HFF-Myc (cell line): ENCODE results near the gene ZEB2.

Experiments used
- DNase-seq: peaks from one replicate; pipeline ENCODE4 v3.0.0-alpha.2; 2011; ENCODE audit warnings: low read depth; ENCODE audit errors: extremely low read depth
- H3K4me3 ChIP-seq: replicated peaks from 2 replicates; pipeline ENCODE4 v1.5.1; 2011; ENCODE audit warnings: low read depth, mild to moderate bottlenecking, control low read depth, low read length
- TF ChIP-seq, protein P1 (sequence below): IDR thresholded peaks from 2 replicates; pipeline ENCODE4 v1.5.1; 2012; ENCODE audit warnings: mild to moderate bottlenecking, low read depth, low read length, control low read depth; ENCODE audit errors: missing control alignments

Gene ZEB2

DNA sequence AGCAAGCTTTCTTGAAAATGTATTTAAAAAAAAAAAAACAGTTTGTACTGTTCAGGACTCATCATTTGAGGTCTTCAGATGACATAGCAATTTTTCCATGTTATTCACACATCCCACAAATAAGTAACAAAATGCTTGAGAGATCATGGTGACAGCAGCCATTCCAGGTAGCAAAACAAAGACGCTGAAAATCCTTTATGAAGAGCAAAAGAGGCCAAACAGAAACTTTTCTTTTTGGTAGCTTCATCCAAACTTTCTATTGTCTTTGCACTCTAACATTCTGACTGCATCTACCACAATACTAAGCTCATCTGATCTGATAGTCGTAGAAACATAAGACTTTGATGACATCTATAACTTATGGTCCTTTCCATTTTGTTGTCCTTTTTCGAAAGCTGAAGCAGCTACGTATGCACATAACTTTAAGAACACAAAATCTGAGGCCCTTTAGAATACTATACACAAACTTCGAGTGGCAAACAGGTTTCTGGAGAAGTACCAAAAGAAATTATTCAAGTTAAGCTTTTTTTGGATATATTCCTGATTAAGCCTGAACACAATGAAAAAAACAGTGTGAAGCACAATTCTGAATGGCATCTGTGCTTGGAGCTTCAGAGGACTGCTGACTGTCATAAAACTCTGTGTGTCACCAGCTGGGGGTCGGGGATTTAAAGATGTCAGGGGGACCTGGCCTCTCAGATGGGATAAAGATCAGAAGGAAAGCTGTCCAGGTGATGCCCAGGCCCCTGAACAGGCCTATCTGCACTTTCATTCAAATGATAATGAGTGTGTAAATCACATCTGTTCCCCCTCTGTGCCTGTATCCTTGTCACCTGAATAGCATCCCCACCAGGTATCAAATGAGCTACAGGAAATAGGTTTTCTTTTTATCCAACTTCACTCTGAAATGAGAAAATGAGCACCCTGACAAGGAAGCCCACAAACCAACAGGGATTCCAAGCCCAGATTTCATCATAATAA lies 75.8 kb downstream of the ZEB2 start:
- TF ChIP-seq, protein P1, sequence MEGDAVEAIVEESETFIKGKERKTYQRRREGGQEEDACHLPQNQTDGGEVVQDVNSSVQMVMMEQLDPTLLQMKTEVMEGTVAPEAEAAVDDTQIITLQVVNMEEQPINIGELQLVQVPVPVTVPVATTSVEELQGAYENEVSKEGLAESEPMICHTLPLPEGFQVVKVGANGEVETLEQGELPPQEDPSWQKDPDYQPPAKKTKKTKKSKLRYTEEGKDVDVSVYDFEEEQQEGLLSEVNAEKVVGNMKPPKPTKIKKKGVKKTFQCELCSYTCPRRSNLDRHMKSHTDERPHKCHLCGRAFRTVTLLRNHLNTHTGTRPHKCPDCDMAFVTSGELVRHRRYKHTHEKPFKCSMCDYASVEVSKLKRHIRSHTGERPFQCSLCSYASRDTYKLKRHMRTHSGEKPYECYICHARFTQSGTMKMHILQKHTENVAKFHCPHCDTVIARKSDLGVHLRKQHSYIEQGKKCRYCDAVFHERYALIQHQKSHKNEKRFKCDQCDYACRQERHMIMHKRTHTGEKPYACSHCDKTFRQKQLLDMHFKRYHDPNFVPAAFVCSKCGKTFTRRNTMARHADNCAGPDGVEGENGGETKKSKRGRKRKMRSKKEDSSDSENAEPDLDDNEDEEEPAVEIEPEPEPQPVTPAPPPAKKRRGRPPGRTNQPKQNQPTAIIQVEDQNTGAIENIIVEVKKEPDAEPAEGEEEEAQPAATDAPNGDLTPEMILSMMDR = no peak
- no peak overlapping the region for H3K4me3 ChIP-seq
- no peak for DNase-seq

DNA sequence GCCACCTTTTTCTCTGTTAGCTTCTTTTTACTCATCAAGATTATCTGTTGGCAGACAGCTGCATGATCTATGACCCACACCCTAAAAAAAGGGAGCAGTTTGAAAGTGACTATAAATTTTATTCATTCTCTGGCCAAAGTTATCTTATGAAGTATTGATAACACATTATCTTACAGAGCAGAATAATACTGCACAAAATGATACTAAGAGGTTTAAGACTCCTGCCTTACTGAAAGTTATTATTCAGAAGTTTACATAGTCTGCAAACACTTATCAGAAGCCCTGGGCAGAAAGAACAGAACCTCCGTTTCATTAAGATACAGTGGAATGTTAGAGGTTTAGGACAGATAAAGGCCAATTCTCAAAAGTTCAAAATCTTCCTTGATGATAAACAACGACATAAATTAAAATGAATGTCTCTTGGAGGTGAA lies 78.2 kb downstream of the ZEB2 start:
- H3K4me3 ChIP-seq = no peak overlapping the region
- TF ChIP-seq, protein P1 = no peak
- no peak for DNase-seq

DNA sequence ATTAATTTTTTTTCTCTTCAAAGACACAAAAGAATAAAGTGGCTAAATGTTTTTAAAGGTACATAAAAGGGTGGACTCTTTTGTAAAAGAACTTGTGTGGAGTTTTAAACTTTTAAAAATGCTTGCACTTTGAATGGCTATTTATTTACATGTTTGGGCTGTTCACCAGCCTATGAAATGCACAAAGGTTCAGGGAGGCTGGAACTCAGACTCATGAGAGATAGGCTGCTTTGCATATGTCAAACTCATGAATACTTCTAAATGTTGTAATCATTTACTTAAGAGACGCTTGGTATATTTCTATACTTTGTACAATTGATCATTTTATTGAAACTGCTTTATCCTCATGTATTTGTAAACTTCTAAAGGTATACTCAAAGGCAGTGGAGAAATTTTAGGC lies 79.9 kb downstream of the ZEB2 start:
- TF ChIP-seq, protein P1 = no peak
- H3K4me3 ChIP-seq = no peak overlapping the region
- no peak for DNase-seq

DNA sequence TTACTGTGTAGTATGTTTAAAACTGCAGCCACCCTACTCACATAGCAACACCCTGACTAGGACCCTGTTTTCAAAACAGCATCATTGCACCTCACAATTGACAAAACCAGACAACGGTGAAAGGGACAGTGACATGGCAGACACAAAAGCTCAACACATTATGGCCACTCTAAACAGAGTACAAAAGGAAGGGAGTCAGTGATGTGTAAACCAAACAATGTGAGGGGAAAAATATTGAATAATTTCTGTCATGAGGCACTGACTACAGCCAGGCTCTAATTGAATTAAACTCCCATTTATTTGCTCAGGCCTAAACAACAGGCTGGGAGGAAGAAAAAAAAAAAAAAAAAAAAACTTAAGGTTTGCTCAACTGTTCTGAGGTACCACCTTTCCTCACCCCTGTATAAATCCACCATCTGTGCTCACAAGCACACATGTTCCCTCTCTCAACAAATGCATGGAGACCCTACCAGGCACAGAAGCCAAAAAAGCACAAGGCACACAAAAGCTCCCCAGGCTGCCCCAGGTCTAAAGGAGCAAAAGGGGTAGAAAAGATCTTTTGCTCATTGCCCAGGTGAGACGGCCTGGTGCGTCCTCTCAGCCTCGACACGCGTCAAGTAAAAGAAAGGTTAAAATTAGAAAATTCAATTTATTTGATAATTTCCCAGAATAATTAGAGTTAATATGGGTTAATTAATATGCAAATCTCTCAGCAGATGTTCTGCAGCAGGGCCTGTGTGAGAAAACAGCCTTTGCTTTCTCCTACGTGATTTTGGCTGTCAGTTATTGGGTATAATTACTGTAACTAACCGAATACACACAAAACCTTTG lies 80.9 kb downstream of the ZEB2 start:
- no peak overlapping the region for H3K4me3 ChIP-seq
- TF ChIP-seq, protein P1 = no peak
- no peak for DNase-seq

DNA sequence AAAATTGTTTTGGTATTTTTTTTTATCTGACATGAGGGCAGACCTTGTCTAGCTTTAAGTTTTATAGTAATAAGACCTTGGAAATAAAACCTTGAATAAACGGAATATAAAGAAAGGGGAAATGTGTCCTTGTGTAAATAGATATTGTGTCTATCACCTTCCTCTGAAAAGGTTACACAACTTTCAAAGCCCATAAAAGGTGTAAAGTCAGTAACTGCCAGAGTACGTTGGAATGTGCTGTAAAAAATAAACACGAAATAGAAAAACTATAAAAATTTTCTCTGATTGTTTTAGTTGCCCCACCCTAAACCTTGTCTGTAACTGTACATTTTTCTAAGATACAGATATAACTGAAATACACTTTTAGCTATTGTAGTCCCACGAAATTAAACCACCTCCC lies 82.3 kb downstream of the ZEB2 start:
- TF ChIP-seq, protein P1 = no peak
- no peak for DNase-seq

DNA sequence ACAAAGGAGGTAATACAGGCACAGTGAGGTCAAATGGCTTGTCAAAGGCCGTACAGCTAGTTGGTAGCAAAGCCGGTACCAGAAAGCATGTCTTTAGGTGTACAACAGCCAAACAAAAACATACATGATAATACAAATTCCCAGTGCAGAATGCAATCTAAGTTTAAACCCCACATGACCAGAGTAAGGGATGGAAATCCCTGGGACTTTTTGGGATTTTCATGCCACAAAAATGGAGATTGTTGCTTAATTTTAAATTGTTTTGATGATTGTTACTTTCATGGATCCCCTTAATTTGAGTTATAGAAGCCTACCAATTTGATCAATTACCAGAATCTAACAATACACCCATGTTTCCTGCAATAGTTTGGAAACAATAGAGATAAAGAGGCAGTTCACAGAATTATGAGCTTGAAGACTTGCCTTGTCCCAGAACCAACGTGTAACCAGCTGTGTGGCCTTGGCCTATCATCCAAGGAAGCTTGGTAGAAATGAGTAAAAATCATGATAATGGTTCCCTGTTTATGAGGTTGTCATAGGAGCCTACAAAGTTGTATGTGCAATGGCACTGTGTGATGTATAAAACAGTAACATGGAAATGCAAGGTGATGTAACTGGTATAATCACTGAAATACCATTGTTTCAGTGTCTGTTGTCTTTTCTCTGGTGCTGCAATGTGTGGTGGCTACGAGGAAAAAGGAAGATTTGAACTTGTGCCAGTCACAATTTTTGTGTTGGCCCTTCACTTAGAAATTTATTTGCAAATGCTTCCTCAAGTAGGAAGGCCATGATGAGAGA lies 85.3 kb downstream of the ZEB2 start:
- TF ChIP-seq, protein P1 = no peak
- H3K4me3 ChIP-seq = no peak overlapping the region
- DNase-seq = no peak

More for the DNA sequence above, 82.3 kb downstream of the ZEB2 start:
- H3K4me3 ChIP-seq = no peak overlapping the region
